GM18511 (cell line): ENCODE measurements around the gene ADAMTSL1.

Experiments
- ATAC-seq: cut with Tn5 transposase; IDR thresholded peaks from one replicate; pipeline ENCODE4 v1.9.1; 2021; ENCODE audit warnings: mild to moderate bottlenecking, moderate library complexity; ENCODE audit not compliant: unreplicated experiment

ADAMTSL1 gene

GRCh38 chr9:18638371-18639249, 164.7 kb downstream of the ADAMTSL1 start:
- no peak for ATAC-seq

GRCh38 chr9:18639911-18640310, 166.0 kb downstream of the ADAMTSL1 start:
- ATAC-seq: no peak

GRCh38 chr9:18658804-18659705, 185.1 kb downstream of the ADAMTSL1 start:
- no peak for ATAC-seq

GRCh38 chr9:18660001-18660400, 186.0 kb downstream of the ADAMTSL1 start:
- no peak for ATAC-seq

- ATAC-seq: no peak
Observed at GRCh38 chr9:18662320-18662719, 188.4 kb downstream of the ADAMTSL1 start.

GRCh38 chr9:18665947-18666346, 192.0 kb downstream of the ADAMTSL1 start:
- ATAC-seq: no peak

- ATAC-seq: no peak
Observed at GRCh38 chr9:18666348-18666747, 192.4 kb downstream of the ADAMTSL1 start.

GRCh38 chr9:18666986-18667772, 193.2 kb downstream of the ADAMTSL1 start:
- ATAC-seq: no peak

GRCh38 chr9:18668944-18669343, 195.0 kb downstream of the ADAMTSL1 start:
- no peak for ATAC-seq

- ATAC-seq: no peak
Observed at GRCh38 chr9:18672706-18673105, 198.8 kb downstream of the ADAMTSL1 start.

- ATAC-seq: no peak
Observed at GRCh38 chr9:18673179-18673578, 199.2 kb downstream of the ADAMTSL1 start.

GRCh38 chr9:18675332-18675731, 201.4 kb downstream of the ADAMTSL1 start:
- ATAC-seq: no peak

GRCh38 chr9:18675973-18676372, 202.0 kb downstream of the ADAMTSL1 start:
- no peak for ATAC-seq

GRCh38 chr9:18676525-18676924, 202.6 kb downstream of the ADAMTSL1 start:
- no peak for ATAC-seq

GRCh38 chr9:18678821-18679590, 205.1 kb downstream of the ADAMTSL1 start:
- no peak for ATAC-seq

- ATAC-seq: no peak
Observed at GRCh38 chr9:18682907-18683306, 209.0 kb downstream of the ADAMTSL1 start.

GRCh38 chr9:18683312-18683711, 209.4 kb downstream of the ADAMTSL1 start:
- no peak for ATAC-seq

GRCh38 chr9:18683851-18684250, 209.9 kb downstream of the ADAMTSL1 start:
- ATAC-seq: no peak

- no peak for ATAC-seq
Observed at GRCh38 chr9:18684593-18685317, 210.8 kb downstream of the ADAMTSL1 start.
